Peyer's patch (tissue), 4 donors: ENCODE results near the gene CELF2. TPM values are rescaled to one million over a fixed set of nuclear protein-coding genes. Genes with fewer than 3 reads are reported as not detected.
"Not testable (repeated sequence)": the region's sequence is repeated elsewhere in the genome, so short reads cannot be mapped to it uniquely, and the experiment has no call there.

Experiments
- DNase-seq, 3 donors: peaks; one replicate each; pipeline ENCODE4 v3.0.0-alpha.2; 2017 to 2019
- H3K27ac ChIP-seq, 4 donors: fragments of 200-600 bp; sonication (generic); one replicate each; pipeline ENCODE4 v1.5.1; 2016 to 2019
- H3K27me3 ChIP-seq, 2 donors: fragments of 200-600 bp; sonication (generic); one replicate each; pipeline ENCODE4 v1.5.1; 2019
- H3K36me3 ChIP-seq, 3 donors: fragments of 200-600 bp; sonication (generic); one replicate each; pipeline ENCODE4 v1.5.1; 2016 to 2019
- H3K4me1 ChIP-seq, 4 donors: fragments of 200-600 bp; sonication (generic); one replicate each; pipeline ENCODE4 v1.5.1; 2016 to 2019
- H3K4me3 ChIP-seq, 4 donors: fragments of 200-600 bp; sonication (generic); 1 replicate in 3 of 4; 2 replicates in 1 of 4; pipeline ENCODE4 v1.5.1; 2016 to 2019; ENCODE audit warnings: mild to moderate bottlenecking in 1 of 4
- H3K9me3 ChIP-seq, 4 donors: fragments of 200-600 bp; sonication (generic); one replicate each; pipeline ENCODE4 v1.5.1; 2016 to 2019; ENCODE audit warnings: mild to moderate bottlenecking in 1 of 4
- POLR2A ChIP-seq, 2 donors: fragments of 450-650 bp; IDR thresholded peaks; one replicate each; pipeline ENCODE4 v1.5.1; 2017; ENCODE audit warnings: antibody characterized with exemption in 2 of 2, mild to moderate bottlenecking in 2 of 2, moderate library complexity in 2 of 2
- total RNA-seq, 4 donors: library from RNA; depleted of rRNA; stranded (reverse); fragments of >200 nt; gene quantifications; one replicate each; pipeline ENCODE4 v1.1.0, GENCODE V29; 2016
- TF ChIP-seq, protein P1 (sequence below), 6 experiments: fragments of 450-650 bp in 4 of 6; fragments of 200-600 bp in 2 of 6; sonication (generic) in 1 of 6; IDR thresholded peaks; one replicate each; pipeline ENCODE4 v1.5.1; 2017 to 2019; ENCODE audit warnings: antibody characterized with exemption in 6 of 6, mild to moderate bottlenecking in 3 of 6, moderate library complexity in 1 of 6

Gene CELF2
- total RNA-seq, 4 donors from 2014 or later = 20.5 to 110 (median 40.7) TPM

DNA sequence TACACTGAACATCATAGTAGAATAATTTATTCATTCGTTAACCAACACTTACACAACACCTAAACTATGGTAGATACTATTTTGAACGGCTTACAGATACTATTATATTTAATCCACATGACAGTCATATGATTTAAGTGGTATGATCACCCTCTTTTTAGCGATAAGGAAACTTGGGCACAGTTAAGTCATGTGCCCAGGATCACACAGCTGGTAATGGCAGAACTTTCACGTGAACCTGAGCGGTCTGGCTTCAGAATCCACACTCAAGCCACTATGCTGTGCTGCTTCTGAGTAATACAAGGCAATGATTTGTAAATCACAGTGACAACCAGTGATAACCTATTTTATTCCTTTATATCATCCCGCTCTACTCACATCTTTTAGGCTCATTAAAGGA lies 99.1 kb downstream of the CELF2 start:
- no peak for DNase-seq
- no peaks in the 10 kb centered on the region for H3K36me3 ChIP-seq
- no peaks in the 10 kb centered on the region for H3K4me1 ChIP-seq
- H3K27ac ChIP-seq = no peak overlapping the region
- no peaks in the 10 kb centered on the region for H3K27me3 ChIP-seq
- H3K9me3 ChIP-seq = no peaks in the 10 kb centered on the region
- no peak for TF ChIP-seq POLR2A (IDR thresholded peaks at IDR 0.05)
- TF ChIP-seq, protein P1, sequence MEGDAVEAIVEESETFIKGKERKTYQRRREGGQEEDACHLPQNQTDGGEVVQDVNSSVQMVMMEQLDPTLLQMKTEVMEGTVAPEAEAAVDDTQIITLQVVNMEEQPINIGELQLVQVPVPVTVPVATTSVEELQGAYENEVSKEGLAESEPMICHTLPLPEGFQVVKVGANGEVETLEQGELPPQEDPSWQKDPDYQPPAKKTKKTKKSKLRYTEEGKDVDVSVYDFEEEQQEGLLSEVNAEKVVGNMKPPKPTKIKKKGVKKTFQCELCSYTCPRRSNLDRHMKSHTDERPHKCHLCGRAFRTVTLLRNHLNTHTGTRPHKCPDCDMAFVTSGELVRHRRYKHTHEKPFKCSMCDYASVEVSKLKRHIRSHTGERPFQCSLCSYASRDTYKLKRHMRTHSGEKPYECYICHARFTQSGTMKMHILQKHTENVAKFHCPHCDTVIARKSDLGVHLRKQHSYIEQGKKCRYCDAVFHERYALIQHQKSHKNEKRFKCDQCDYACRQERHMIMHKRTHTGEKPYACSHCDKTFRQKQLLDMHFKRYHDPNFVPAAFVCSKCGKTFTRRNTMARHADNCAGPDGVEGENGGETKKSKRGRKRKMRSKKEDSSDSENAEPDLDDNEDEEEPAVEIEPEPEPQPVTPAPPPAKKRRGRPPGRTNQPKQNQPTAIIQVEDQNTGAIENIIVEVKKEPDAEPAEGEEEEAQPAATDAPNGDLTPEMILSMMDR (IDR thresholded peaks at IDR 0.05) = no peak
- H3K4me3 ChIP-seq = no peak overlapping the region

DNA sequence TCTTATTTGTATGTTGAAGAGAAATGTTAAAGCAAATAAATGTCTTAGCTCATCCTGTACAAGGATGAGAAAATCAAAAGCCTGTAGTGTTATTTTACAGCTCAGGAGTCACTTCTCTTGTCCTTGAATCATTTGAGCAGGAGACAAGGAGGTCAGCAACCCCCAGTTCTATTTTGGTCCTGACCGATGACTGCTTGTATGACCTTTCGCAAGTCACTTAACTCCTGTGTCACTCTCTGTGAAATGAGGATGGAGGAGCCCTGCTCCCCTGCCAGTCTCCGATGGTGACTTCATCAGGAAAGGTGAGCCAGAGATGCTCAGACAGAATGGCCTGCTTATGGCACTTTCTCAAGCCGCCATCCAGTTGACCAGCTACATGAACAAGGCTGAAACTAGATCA lies 101.0 kb downstream of the CELF2 start:
- no peak for DNase-seq
- TF ChIP-seq, protein P1 (IDR thresholded peaks at IDR 0.05) = no peak
- no peak for TF ChIP-seq POLR2A (IDR thresholded peaks at IDR 0.05)
- Histone ChIP-seq H3K9me3 (no peaks in the 10 kb centered on the region), H3K4me1 (no peaks in the 10 kb centered on the region), H3K27me3 (no peaks in the 10 kb centered on the region), H3K27ac (no peak overlapping the region), H3K36me3 (no peaks in the 10 kb centered on the region), H3K4me3 (no peak overlapping the region)

DNA sequence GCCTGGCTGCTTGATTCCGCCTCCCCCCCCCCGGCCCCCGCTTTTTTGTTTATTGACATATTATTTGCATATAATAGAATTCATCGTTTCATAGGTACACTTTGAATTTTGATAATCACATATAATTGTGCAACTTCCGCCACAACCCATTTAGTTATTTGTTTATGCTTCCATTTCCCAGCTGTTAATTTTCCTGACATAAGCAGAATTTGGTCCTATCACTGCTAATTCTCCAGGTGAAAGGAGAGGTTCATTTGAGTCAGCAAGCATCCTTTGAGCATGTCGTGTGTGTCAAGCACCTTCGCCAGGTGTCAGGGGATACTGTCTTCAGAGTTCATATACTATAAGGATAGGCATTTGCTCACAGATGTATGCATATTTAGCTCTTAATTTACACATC lies 102.2 kb downstream of the CELF2 start:
- TF ChIP-seq POLR2A (IDR thresholded peaks at IDR 0.05) = no peak
- TF ChIP-seq, protein P1 (IDR thresholded peaks at IDR 0.05) = no peak
- H3K4me3 ChIP-seq = no peak overlapping the region
- no peaks in the 10 kb centered on the region for H3K9me3 ChIP-seq
- DNase-seq = no peak
- H3K27ac ChIP-seq = no peak overlapping the region
- H3K4me1 ChIP-seq = no peaks in the 10 kb centered on the region
- H3K36me3 ChIP-seq = no peaks in the 10 kb centered on the region
- H3K27me3 ChIP-seq = no peaks in the 10 kb centered on the region

DNA sequence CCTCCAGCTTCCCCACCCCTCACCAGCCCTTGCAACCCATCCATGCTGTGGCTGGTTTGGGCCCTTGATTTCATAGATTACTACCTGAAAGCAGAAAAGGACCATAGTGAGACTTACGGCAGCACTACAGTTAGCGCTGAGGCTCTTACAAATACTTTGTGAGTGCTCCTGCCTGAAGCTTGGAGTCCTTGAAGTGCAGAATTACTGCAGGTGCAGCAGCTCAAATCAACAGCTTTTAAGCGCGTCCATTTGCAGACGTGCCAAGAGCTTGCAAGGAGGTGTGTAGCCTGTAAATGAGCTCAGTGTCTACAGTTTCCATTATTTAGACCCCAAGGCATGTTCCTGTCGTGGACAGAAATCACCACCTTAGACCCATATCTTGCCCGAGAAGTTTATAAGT lies 103.0 kb downstream of the CELF2 start:
- TF ChIP-seq, protein P1 (IDR thresholded peaks at IDR 0.05) = no peak
- DNase-seq = no peak

DNA sequence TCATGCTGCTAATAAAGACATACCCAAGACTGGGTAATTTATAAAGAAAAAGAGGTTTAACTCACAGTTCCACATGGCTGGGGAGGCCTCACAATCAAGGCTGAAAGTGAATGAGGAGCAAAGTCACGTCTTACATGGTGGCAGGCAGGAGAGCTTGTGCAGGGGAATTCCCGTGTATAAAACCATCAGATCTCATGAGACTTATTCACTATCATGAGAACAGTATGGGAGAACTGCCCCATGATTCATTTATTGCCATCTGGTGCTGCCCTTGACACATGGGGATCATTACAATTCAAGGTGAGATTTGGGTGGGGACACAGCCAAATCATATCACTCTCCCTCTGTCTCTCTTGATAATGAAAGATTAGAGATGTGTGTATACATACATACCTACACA lies 106.2 kb downstream of the CELF2 start:
- not testable (repeated sequence) for H3K4me3 ChIP-seq, H3K27ac ChIP-seq, H3K4me1 ChIP-seq, H3K27me3 ChIP-seq, DNase-seq, H3K36me3 ChIP-seq, H3K9me3 ChIP-seq

More for the DNA sequence above, 103.0 kb downstream of the CELF2 start:
- Histone ChIP-seq H3K36me3 (no peaks in the 10 kb centered on the region), H3K4me3 (no peak overlapping the region), H3K27me3 (no peaks in the 10 kb centered on the region), H3K27ac (no peak overlapping the region), H3K4me1 (no peaks in the 10 kb centered on the region), H3K9me3 (no peaks in the 10 kb centered on the region)

DNA sequence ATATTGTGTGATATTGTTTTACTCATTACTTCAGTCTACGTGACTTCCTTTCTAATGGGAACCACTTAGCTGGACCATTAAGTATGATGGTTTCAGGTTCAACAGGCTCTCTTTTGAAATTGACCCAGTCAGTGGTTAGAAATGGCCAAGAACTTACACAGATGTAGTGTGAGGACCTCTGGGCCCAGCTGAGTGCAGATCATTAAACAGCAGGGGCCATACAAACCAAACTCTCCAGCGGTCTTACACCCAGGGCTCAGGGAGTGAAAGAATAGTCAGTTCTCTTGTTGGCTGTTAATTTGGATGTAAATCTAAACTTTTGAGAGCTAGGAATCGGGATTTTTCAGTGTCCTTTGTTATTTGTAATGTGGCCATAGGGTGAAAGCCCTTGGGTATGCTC lies 107.3 kb downstream of the CELF2 start:
- no peak for TF ChIP-seq POLR2A (IDR thresholded peaks at IDR 0.05)
- no peaks in the 10 kb centered on the region for H3K36me3 ChIP-seq
- no peaks in the 10 kb centered on the region for H3K27me3 ChIP-seq
- DNase-seq = no peak
- no peaks in the 10 kb centered on the region for H3K4me1 ChIP-seq
- H3K27ac ChIP-seq = no peak overlapping the region
- no peaks in the 10 kb centered on the region for H3K9me3 ChIP-seq
- H3K4me3 ChIP-seq = no peak overlapping the region

DNA sequence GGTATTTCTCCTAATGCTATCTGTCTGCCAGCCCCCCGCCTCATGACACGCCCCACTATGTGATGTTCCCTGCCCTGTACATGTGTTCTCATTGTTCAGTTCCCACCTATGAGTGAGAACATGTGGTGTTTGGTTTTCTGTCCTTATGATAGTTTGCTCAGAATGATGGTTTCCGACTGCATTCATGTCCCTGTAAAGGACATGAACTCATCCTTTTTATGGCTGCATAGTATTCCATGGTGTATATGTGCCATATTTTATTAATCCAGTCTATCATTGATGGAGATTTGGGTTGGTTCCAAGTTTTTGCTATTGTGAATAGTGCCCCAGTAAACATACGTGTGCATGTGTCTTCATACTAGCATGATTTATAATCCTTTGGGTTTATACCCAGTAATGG lies 109.3 kb downstream of the CELF2 start:
- not testable (repeated sequence) for H3K36me3 ChIP-seq, DNase-seq, H3K4me3 ChIP-seq, H3K27ac ChIP-seq, H3K9me3 ChIP-seq, H3K27me3 ChIP-seq
- H3K4me1 ChIP-seq = peaks cover 0 to 11% (median 1%) of the 10 kb centered on the region in 4 donors
